Astrocyte (in vitro differentiated cells and primary cell): ENCODE measurements around the gene WDPCP. TPM values are rescaled to one million over a fixed set of nuclear protein-coding genes. Genes with fewer than 3 reads are reported as not detected.
"Not testable (repeated sequence)": the region's sequence is repeated elsewhere in the genome, so short reads cannot be mapped to it uniquely, and the experiment has no call there.

Experiments
- DNase-seq: peaks from one replicate; pipeline ENCODE4 v3.0.0-alpha.2; 2010; ENCODE audit warnings: low read depth
- FAIRE-seq: peaks from 2 replicates; lab custom pipeline; 2011; peaks lifted over from hg19 to GRCh38; lab: Jason Lieb, UNC
- H2AFZ ChIP-seq: 2 replicates; pipeline ENCODE4 v1.6.0; 2012; ENCODE audit warnings: low read depth, low read length, inconsistent platforms
- H3K27ac ChIP-seq: 2 replicates; pipeline ENCODE4 v1.5.1; 2011; ENCODE audit warnings: low read depth, low read length, inconsistent platforms
- H3K27me3 ChIP-seq: 2 replicates; pipeline ENCODE4 v1.6.0; 2011; ENCODE audit warnings: low read length, inconsistent platforms; ENCODE audit not compliant: insufficient read depth
- H3K36me3 ChIP-seq: 2 replicates; pipeline ENCODE4 v1.5.1; 2011; ENCODE audit warnings: low read length, inconsistent platforms; ENCODE audit not compliant: insufficient read depth
- H3K4me1 ChIP-seq: 2 replicates; pipeline ENCODE4 v1.5.1; 2011; ENCODE audit warnings: low read length, inconsistent platforms; ENCODE audit not compliant: insufficient read depth
- H3K4me2 ChIP-seq: 2 replicates; pipeline ENCODE4 v1.6.0; 2012; ENCODE audit warnings: low read length, inconsistent platforms
- H3K4me3 ChIP-seq: 2 replicates; pipeline ENCODE4 v1.5.1; 2011; ENCODE audit warnings: low read depth, mild to moderate bottlenecking, low read length, inconsistent platforms; ENCODE audit not compliant: insufficient read depth
- H3K79me2 ChIP-seq: 2 replicates; pipeline ENCODE4 v1.6.0; 2012; ENCODE audit warnings: mild to moderate bottlenecking, low read length, inconsistent platforms; ENCODE audit not compliant: insufficient read depth
- H3K9ac ChIP-seq: 2 replicates; pipeline ENCODE4 v1.6.0; 2012; ENCODE audit warnings: mild to moderate bottlenecking, low read length, inconsistent platforms
- H3K9me3 ChIP-seq: 2 replicates; pipeline ENCODE4 v1.5.1; 2012; ENCODE audit warnings: low read depth, mild to moderate bottlenecking, low read length, inconsistent platforms; ENCODE audit not compliant: insufficient read depth
- H4K20me1 ChIP-seq: 2 replicates; pipeline ENCODE4 v1.6.0; 2012; ENCODE audit warnings: low read length, inconsistent platforms; ENCODE audit not compliant: insufficient read depth
- H3K27ac Mint-ChIP-seq: one replicate; pipeline ENCODE4 v1.8.0; 2021; ENCODE audit warnings: mild to moderate bottlenecking, mixed read lengths; ENCODE audit not compliant: unreplicated experiment
- H3K27me3 Mint-ChIP-seq: one replicate; pipeline ENCODE4 v1.8.0; 2021; ENCODE audit warnings: low read depth, mixed read lengths; ENCODE audit not compliant: unreplicated experiment
- H3K36me3 Mint-ChIP-seq: one replicate; pipeline ENCODE4 v1.8.0; 2021; ENCODE audit warnings: low read depth, mixed read lengths; ENCODE audit not compliant: unreplicated experiment
- H3K4me1 Mint-ChIP-seq: one replicate; pipeline ENCODE4 v1.8.0; 2021; ENCODE audit warnings: low read depth, mixed read lengths; ENCODE audit not compliant: unreplicated experiment
- H3K4me3 Mint-ChIP-seq: one replicate; pipeline ENCODE4 v1.8.0; 2021; ENCODE audit warnings: mild to moderate bottlenecking, moderate library complexity, mixed read lengths; ENCODE audit not compliant: unreplicated experiment
- H3K9me3 Mint-ChIP-seq: one replicate; pipeline ENCODE4 v1.8.0; 2021; ENCODE audit warnings: mild to moderate bottlenecking, mixed read lengths; ENCODE audit not compliant: unreplicated experiment
- CTCF ChIP-seq: IDR thresholded peaks from 2 replicates; pipeline ENCODE4 v1.5.1; 2011; ENCODE audit warnings: low read depth, mild to moderate bottlenecking, inconsistent platforms, low read length, moderate library complexity; ENCODE audit not compliant: insufficient read depth
- EZH2 ChIP-seq: IDR thresholded peaks from 2 replicates; pipeline ENCODE4 v1.6.1; 2012; ENCODE audit warnings: mild to moderate bottlenecking, low read length, inconsistent platforms; ENCODE audit not compliant: insufficient read depth
- total RNA-seq: library from RNA; stranded (reverse); gene quantifications from 2 replicates; pipeline ENCODE4 v1.2.1, GENCODE V29; 2021

Gene WDPCP
- total RNA-seq, 1 donor from 2014 or later, result 15.1 TPM

GRCh38 chr2:63300835-63301234, 287.4 kb downstream of the WDPCP start:
- no peak overlapping the region for H3K4me3 ChIP-seq
- H3K27ac Mint-ChIP-seq, result no peak overlapping the region
- H3K27ac ChIP-seq, result no peak overlapping the region
- no peak for TF ChIP-seq EZH2
- TF ChIP-seq CTCF, result no peak
- H4K20me1 ChIP-seq, result no peaks in the 10 kb centered on the region
- FAIRE-seq, result no peak
- H3K9me3 ChIP-seq, result peaks cover 24% of the 10 kb centered on the region
- no peak overlapping the region for H2AFZ ChIP-seq
- H3K27me3 ChIP-seq, result no peaks in the 10 kb centered on the region
- no peaks in the 10 kb centered on the region for H3K27me3 Mint-ChIP-seq
- no peaks in the 10 kb centered on the region for H3K4me1 Mint-ChIP-seq
- H3K4me2 ChIP-seq, result no peak overlapping the region
- no peak for DNase-seq
- peaks cover 31% of the 10 kb centered on the region for H3K9me3 Mint-ChIP-seq
- H3K4me1 ChIP-seq, result no peaks in the 10 kb centered on the region
- no peak overlapping the region for H3K4me3 Mint-ChIP-seq
- H3K36me3 ChIP-seq, result no peaks in the 10 kb centered on the region
- H3K9ac ChIP-seq, result no peak overlapping the region
- peaks cover 23% of the 10 kb centered on the region for H3K36me3 Mint-ChIP-seq
- no peaks in the 10 kb centered on the region for H3K79me2 ChIP-seq

- DNase-seq (no peak), FAIRE-seq (no peak)
- H3K4me1 Mint-ChIP-seq, result no peaks in the 10 kb centered on the region
- H3K27ac Mint-ChIP-seq, result no peak overlapping the region
- TF ChIP-seq EZH2 (no peak), CTCF (no peak)
- no peaks in the 10 kb centered on the region for H3K4me1 ChIP-seq
- H3K36me3 Mint-ChIP-seq, result no peaks in the 10 kb centered on the region
- H3K4me3 ChIP-seq, result no peak overlapping the region
- H3K9me3 Mint-ChIP-seq, result peaks cover 8% of the 10 kb centered on the region
- no peak overlapping the region for H2AFZ ChIP-seq
- H3K4me2 ChIP-seq, result no peak overlapping the region
- H3K27me3 Mint-ChIP-seq, result no peaks in the 10 kb centered on the region
- no peaks in the 10 kb centered on the region for H3K27me3 ChIP-seq
- no peaks in the 10 kb centered on the region for H3K36me3 ChIP-seq
- H3K9me3 ChIP-seq, result no peaks in the 10 kb centered on the region
- no peak overlapping the region for H3K4me3 Mint-ChIP-seq
- no peak overlapping the region for H3K9ac ChIP-seq
- H3K27ac ChIP-seq, result no peak overlapping the region
- H3K79me2 ChIP-seq, result no peaks in the 10 kb centered on the region
- no peaks in the 10 kb centered on the region for H4K20me1 ChIP-seq
These were observed 300.3 kb downstream of the WDPCP start for GRCh38 chr2:63287956-63288355.

GRCh38 chr2:63286520-63286919, 301.8 kb downstream of the WDPCP start:
- H3K4me2 ChIP-seq, H3K4me3 ChIP-seq, H3K9me3 ChIP-seq, DNase-seq, H3K9ac ChIP-seq, H3K27ac Mint-ChIP-seq, H3K27me3 Mint-ChIP-seq, H3K79me2 ChIP-seq, H3K27ac ChIP-seq, H3K9me3 Mint-ChIP-seq, H3K27me3 ChIP-seq, H3K36me3 ChIP-seq, H3K4me1 Mint-ChIP-seq, H3K4me1 ChIP-seq, H2AFZ ChIP-seq, H3K4me3 Mint-ChIP-seq, H3K36me3 Mint-ChIP-seq, H4K20me1 ChIP-seq, FAIRE-seq: not testable (repeated sequence)
